HG03095 (cell line): Measurements from ENCODE around the gene ANKMY1.

Experiments used
- ATAC-seq: cut with Tn5 transposase; IDR thresholded peaks from one replicate; pipeline ENCODE4 v1.9.1; 2021; ENCODE audit warnings: moderate library complexity; ENCODE audit not compliant: unreplicated experiment

ANKMY1 gene

GRCh38 chr2:240594511-240595380 lies 37.0 kb upstream of the ANKMY1 start:
- no peak for ATAC-seq

GRCh38 chr2:240593703-240594451 lies 36.1 kb upstream of the ANKMY1 start:
- no peak for ATAC-seq

- ATAC-seq: no peak
Observed at GRCh38 chr2:240593026-240593702, 35.4 kb upstream of the ANKMY1 start.

GRCh38 chr2:240591784-240592183 lies 34.0 kb upstream of the ANKMY1 start:
- no peak for ATAC-seq

GRCh38 chr2:240591226-240591625 lies 33.4 kb upstream of the ANKMY1 start:
- ATAC-seq: no peak

- ATAC-seq: no peak
Observed at GRCh38 chr2:240590681-240591111, 32.9 kb upstream of the ANKMY1 start.

GRCh38 chr2:240589850-240590525 lies 32.2 kb upstream of the ANKMY1 start:
- no peak for ATAC-seq

GRCh38 chr2:240589375-240589774 lies 31.6 kb upstream of the ANKMY1 start:
- ATAC-seq: no peak

GRCh38 chr2:240588669-240589068 lies 30.9 kb upstream of the ANKMY1 start:
- ATAC-seq: no peak

- no peak for ATAC-seq
Observed at GRCh38 chr2:240588006-240588655, 30.3 kb upstream of the ANKMY1 start.

- ATAC-seq: no peak
Observed at GRCh38 chr2:240586919-240587800, 29.4 kb upstream of the ANKMY1 start.

- ATAC-seq: peak; percentile 45
Observed at GRCh38 chr2:240586198-240586918, 28.6 kb upstream of the ANKMY1 start, which contains the start of gene CAPN10. Gene CAPN10 (plus strand): TSS chr2:240586734. CDS start chr2:240586912, 178 bp downstream.

- no peak for ATAC-seq
Observed at GRCh38 chr2:240585681-240586197, 28.0 kb upstream of the ANKMY1 start.

- ATAC-seq: peak; percentile 21
Observed at GRCh38 chr2:240585101-240585500, 27.3 kb upstream of the ANKMY1 start.

- peak; percentile 57 for ATAC-seq
Observed at GRCh38 chr2:240584486-240585031, 26.8 kb upstream of the ANKMY1 start.

GRCh38 chr2:240583774-240584173 lies 26.0 kb upstream of the ANKMY1 start:
- no peak for ATAC-seq

- ATAC-seq: no peak
Observed at GRCh38 chr2:240582781-240583180, 25.0 kb upstream of the ANKMY1 start.

GRCh38 chr2:240581811-240582210 lies 24.0 kb upstream of the ANKMY1 start:
- ATAC-seq: no peak
